Neuronal stem cell (in vitro differentiated cells): ENCODE results near the gene PANX2.

Experiments used
- DNase-seq: peaks from one replicate; pipeline ENCODE4 v3.0.0-alpha.2; 2013; ENCODE audit warnings: low spot score
- H2AFZ ChIP-seq: one replicate; pipeline ENCODE4 v1.6.1; 2013; ENCODE audit warnings: mild to moderate bottlenecking, low read length, inconsistent platforms
- H2AK5ac ChIP-seq: 2 replicates; pipeline ENCODE4 v1.6.1; 2013; ENCODE audit warnings: low read depth, mild to moderate bottlenecking, inconsistent platforms, low read length, moderate library complexity, mixed read lengths
- H2BK120ac ChIP-seq: 2 replicates; pipeline ENCODE4 v1.6.1; 2013; ENCODE audit warnings: low read depth, mild to moderate bottlenecking, inconsistent platforms, low read length, moderate library complexity, mixed read lengths
- H2BK12ac ChIP-seq: one replicate; pipeline ENCODE4 v1.6.1; 2013; ENCODE audit warnings: low read length, inconsistent platforms
- H2BK15ac ChIP-seq: 2 replicates; pipeline ENCODE4 v1.6.1; 2013; ENCODE audit warnings: mild to moderate bottlenecking, low read length, inconsistent platforms, mixed read lengths
- H2BK5ac ChIP-seq: one replicate; pipeline ENCODE4 v1.6.1; 2013; ENCODE audit warnings: inconsistent platforms, mild to moderate bottlenecking, low read length, moderate library complexity
- H3K14ac ChIP-seq: one replicate; pipeline ENCODE4 v1.6.1; 2013; ENCODE audit warnings: low read length, inconsistent platforms
- H3K18ac ChIP-seq: 2 replicates; pipeline ENCODE4 v1.6.1; 2013; ENCODE audit warnings: low read length, inconsistent platforms
- H3K23ac ChIP-seq: 2 replicates; pipeline ENCODE4 v1.6.1; 2013; ENCODE audit warnings: low read depth, mild to moderate bottlenecking, mixed read lengths, low read length, inconsistent platforms; ENCODE audit not compliant: poor library complexity
- H3K27ac ChIP-seq: replicated peaks from 3 replicates; pipeline ENCODE4 v1.5.1; 2013; ENCODE audit warnings: low read length, inconsistent platforms
- H3K27me3 ChIP-seq, 3 experiments: 2 replicates each; pipeline ENCODE4 v1.6.1; 2013; ENCODE audit warnings: low read length in 3 of 3, mild to moderate bottlenecking in 2 of 3, inconsistent platforms in 1 of 3, low read depth in 1 of 3, mixed read lengths in 1 of 3, moderate library complexity in 1 of 3; ENCODE audit not compliant: control insufficient read depth in 3 of 3, insufficient read depth in 3 of 3
- H3K36me3 ChIP-seq, 2 donors: replicated peaks in 1 of 2; 2 replicates each; pipeline ENCODE4 v1.6.1; 2013; ENCODE audit warnings: low read length in 2 of 2; ENCODE audit not compliant: control insufficient read depth in 2 of 2, insufficient read depth in 2 of 2
- H3K4ac ChIP-seq: 2 replicates; pipeline ENCODE4 v1.6.1; 2013; ENCODE audit warnings: inconsistent platforms, mild to moderate bottlenecking, low read length, moderate library complexity
- H3K4me1 ChIP-seq, 2 donors: 1 replicate in 1 of 2; 2 replicates in 1 of 2; pipeline ENCODE4 v1.6.1; 2013; ENCODE audit warnings: low read length in 2 of 2, low read depth in 1 of 2; ENCODE audit not compliant: control insufficient read depth in 2 of 2, insufficient read depth in 1 of 2
- H3K4me2 ChIP-seq: one replicate; pipeline ENCODE4 v1.6.1; 2013; ENCODE audit warnings: mild to moderate bottlenecking, low read length, inconsistent platforms; ENCODE audit not compliant: insufficient read depth, poor library complexity, severe bottlenecking
- H3K4me3 ChIP-seq, 2 donors: 2 replicates each; pipeline ENCODE4 v1.5.1; 2013; ENCODE audit warnings: low read length in 2 of 2, mild to moderate bottlenecking in 2 of 2, inconsistent platforms in 1 of 2, moderate library complexity in 1 of 2
- H3K79me1 ChIP-seq: one replicate; pipeline ENCODE4 v1.6.1; 2013; ENCODE audit warnings: low read depth, mild to moderate bottlenecking, inconsistent platforms, low read length, moderate library complexity
- H3K9ac ChIP-seq: one replicate; pipeline ENCODE4 v1.6.1; 2013; ENCODE audit warnings: mild to moderate bottlenecking, low read depth, low read length, inconsistent platforms; ENCODE audit not compliant: poor library complexity
- H3K9me3 ChIP-seq, 2 donors: replicated peaks in 1 of 2; 2 replicates each; pipeline versions ENCODE3 to v1.6.1; 2013; ENCODE audit warnings: low read length in 2 of 2, mild to moderate bottlenecking in 2 of 2, inconsistent platforms in 1 of 2, low read depth in 1 of 2, mixed read lengths in 1 of 2, moderate library complexity in 1 of 2; ENCODE audit not compliant: control insufficient read depth in 2 of 2, insufficient read depth in 1 of 2
- H4K8ac ChIP-seq: one replicate; pipeline ENCODE4 v1.6.1; 2013; ENCODE audit warnings: low read depth, mild to moderate bottlenecking, inconsistent platforms, low read length, moderate library complexity
- H4K91ac ChIP-seq: one replicate; pipeline ENCODE4 v1.6.1; 2013; ENCODE audit warnings: low read length, low read depth, mild to moderate bottlenecking, inconsistent platforms; ENCODE audit not compliant: poor library complexity
- WGBS, 2 donors: extraction: QIAGEN DNeasy Blood & Tissue Kit; methylation state at CpG; one replicate each; pipeline ENCODE4 v1.1.7; 2013; ENCODE audit warnings: missing lambda C conversion rate in 2 of 2, mixed read lengths in 1 of 2; ENCODE audit not compliant: insufficient read length in 2 of 2, insufficient replicate concordance in 1 of 2; ENCODE audit errors: extremely low coverage in 2 of 2; 5-methylcytosine and 5-hydroxymethylcytosine counted together

PANX2 gene

GRCh38 chr22:50179937-50180726 is 9.6 kb downstream of the PANX2 start:
- Histone ChIP-seq H4K91ac (peak overlapping the region; percentile 79), H3K18ac (peak overlapping the region; percentile 85), H2BK120ac (peak overlapping the region; percentile 91), H3K9ac (peak overlapping the region; percentile 60), H3K4me1 (peaks cover 5 to 9% of the 10 kb centered on the region in 2 donors), H3K36me3 (no peaks in the 10 kb centered on the region), H2AFZ (no peak overlapping the region), H2BK12ac (peak overlapping the region; percentile 58), H3K4me2 (no peak overlapping the region), H3K23ac (peak overlapping the region; percentile 73), H2AK5ac (peak overlapping the region; percentile 81), H3K27me3 (peaks cover 0 to 9% (median 4%) of the 10 kb centered on the region in 3 experiments), H3K9me3 (peaks cover 0 to 6% of the 10 kb centered on the region in 2 donors), H2BK5ac (no peak overlapping the region), H4K8ac (peak overlapping the region; percentile 82), H3K4ac (peak overlapping the region; percentile 53), H3K27ac (no peak overlapping the region), H3K4me3 (no peak overlapping the region), H3K14ac (no peak overlapping the region), H3K79me1 (peaks cover 9% of the 10 kb centered on the region), H2BK15ac (no peak overlapping the region)
- no peak for DNase-seq
- 100% methylated on average over 4 of the region's 39 CpGs; no CpG with 5 or more reads in 1 of the 2 donors for WGBS, 2 donors

- Histone ChIP-seq H3K9ac (no peak overlapping the region), H2AK5ac (peak overlapping the region; percentile 81), H3K9me3 (peaks cover 0 to 6% of the 10 kb centered on the region in 2 donors), H2BK120ac (peak overlapping the region; percentile 81), H2BK12ac (no peak overlapping the region), H3K4me2 (no peak overlapping the region), H4K8ac (peak overlapping the region; percentile 65), H3K79me1 (peaks cover 12% of the 10 kb centered on the region), H3K14ac (peak overlapping the region; percentile 56), H3K4ac (no peak overlapping the region), H3K23ac (no peak overlapping the region), H3K27me3 (peaks cover 0 to 12% (median 0%) of the 10 kb centered on the region in 3 experiments), H3K4me3 (no peak overlapping the region), H2BK5ac (no peak overlapping the region), H4K91ac (no peak overlapping the region), H2AFZ (no peak overlapping the region), H3K27ac (no peak overlapping the region), H3K36me3 (no peaks in the 10 kb centered on the region), H3K4me1 (peaks cover 5 to 13% of the 10 kb centered on the region in 2 donors), H2BK15ac (no peak overlapping the region), H3K18ac (no peak overlapping the region)
- WGBS, 2 donors: no CpG with 5 or more reads among the region's 27 CpGs
- DNase-seq: no peak
Observed at GRCh38 chr22:50180727-50181521, 10.4 kb downstream of the PANX2 start.

DNA sequence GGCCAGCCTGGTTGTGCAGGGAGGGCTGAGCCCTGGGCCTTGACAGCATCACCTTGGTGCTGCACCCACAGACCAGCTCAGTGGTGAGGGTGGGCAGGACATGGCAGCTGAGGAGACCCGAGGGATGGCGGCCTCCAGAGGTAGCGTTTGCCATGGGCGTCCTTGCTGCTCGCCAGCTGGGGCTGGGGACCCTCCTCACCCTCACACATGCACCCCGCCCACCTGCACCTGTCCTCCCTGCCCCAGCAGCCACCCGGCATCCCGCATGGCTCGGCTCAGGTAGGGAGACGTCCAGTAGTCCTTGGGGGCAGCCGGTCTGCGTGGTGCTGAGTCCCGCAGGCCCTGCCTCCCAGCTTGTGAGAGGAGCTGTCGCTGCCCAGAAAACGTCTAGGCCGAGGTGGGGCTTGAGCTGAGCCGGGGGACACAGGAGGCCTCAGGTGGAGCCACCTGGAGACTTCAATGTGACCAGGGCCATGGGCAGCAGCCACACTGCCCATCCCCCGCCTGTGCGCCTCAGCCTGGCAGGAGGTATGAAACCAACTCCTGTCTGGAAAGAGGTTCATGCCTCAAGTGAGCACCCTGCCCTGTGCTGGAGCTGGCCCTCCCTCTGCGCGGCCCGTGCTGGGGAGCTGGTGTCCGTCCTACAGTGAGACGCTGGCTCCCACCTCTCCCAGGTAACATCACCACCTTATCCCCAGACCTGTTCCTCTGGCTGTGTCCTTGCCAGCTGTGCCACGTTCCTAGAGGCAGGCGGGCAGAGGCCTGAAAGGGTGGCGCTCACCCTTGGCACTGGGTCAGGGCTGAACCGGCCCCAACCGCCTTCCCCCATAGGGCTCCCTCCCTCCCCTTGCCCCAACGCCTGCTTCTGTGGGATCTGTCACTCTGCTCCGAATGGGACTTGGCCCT is 11.9 kb downstream of the PANX2 start:
- Histone ChIP-seq H2BK5ac (peak overlapping the region; percentile 53), H3K9me3 (peaks cover 0 to 4% of the 10 kb centered on the region in 2 donors), H2BK120ac (no peak overlapping the region), H4K8ac (no peak overlapping the region), H4K91ac (no peak overlapping the region), H2BK15ac (peak overlapping the region; percentile 24), H2AK5ac (peak overlapping the region; percentile 92), H3K4ac (peak overlapping the region; percentile 84), H2AFZ (peak overlapping the region; percentile 22), H3K4me2 (no peak overlapping the region), H3K27me3 (peaks cover 0 to 12% (median 0%) of the 10 kb centered on the region in 3 experiments), H3K23ac (peak overlapping the region; percentile 65), H3K18ac (peak overlapping the region; percentile 38), H3K4me3 (peak overlapping the region in 1 of 2 donors; percentile 46), H3K79me1 (peaks cover 12% of the 10 kb centered on the region), H3K14ac (peak overlapping the region; percentile 82), H3K36me3 (no peaks in the 10 kb centered on the region), H3K4me1 (peaks cover 9 to 15% of the 10 kb centered on the region in 2 donors), H3K27ac (no peak overlapping the region), H2BK12ac (peak overlapping the region; percentile 84), H3K9ac (peak overlapping the region; percentile 77)
- no peak for DNase-seq
- no CpG with 5 or more reads among the region's 31 CpGs for WGBS, 2 donors
